GM12878 (cell line): ENCODE data around the gene TMEM89. TPM values are rescaled to one million over a fixed set of nuclear protein-coding genes. Genes with fewer than 3 reads are reported as not detected.

Experiments
- ATAC-seq: fragments of 200-7000 bp; cut with Tn5 transposase; 3 replicates; pipeline ENCODE4 v1.9.1; 2020; ENCODE audit warnings: mild to moderate bottlenecking, moderate library complexity
- BruUV-seq: library from RNA; stranded (reverse); fragments of 400-500 nt; replicated peaks from 2 replicates; lab custom pipeline; 2021; lab: Mats Ljungman, UMichigan
- CTCF ChIA-PET: fragments of 300-600 bp; sonication (Branson Sonifier 250); formaldehyde crosslinking; extraction: SDS; loops from one replicate; lab custom pipeline; 2021; ENCODE audit warnings: inconsistent platforms; lab: Yijun Ruan, JAX
- POLR2A ChIA-PET: fragments of 350-600 bp; formaldehyde crosslinking; extraction: SDS; loops from one replicate; lab custom pipeline; 2021; ENCODE audit warnings: inconsistent platforms; lab: Charles Lee
- RAD21 ChIA-PET: fragments of 300-600 bp; sonication (Branson Sonifier 250); formaldehyde crosslinking; loops from one replicate; lab custom pipeline; 2023; ENCODE audit warnings: antibody characterized with exemption; ENCODE audit not compliant: unreplicated experiment; lab: Charles Lee
- SMC1A ChIA-PET: fragments of 300-600 bp; sonication (Branson Sonifier 250); formaldehyde crosslinking; loops from one replicate; lab custom pipeline; 2023; ENCODE audit not compliant: unreplicated experiment, uncharacterized antibody; lab: Charles Lee
- DNase-seq: peaks from one replicate; pipeline ENCODE4 v3.0.0-alpha.2; 2011; ENCODE audit warnings: low read depth, low spot score
- FAIRE-seq: peaks from 3 replicates; lab custom pipeline; 2011; peaks lifted over from hg19 to GRCh38; lab: Jason Lieb, UNC
- H2AFZ ChIP-seq: 2 replicates; pipeline ENCODE4 v1.6.0; 2011; ENCODE audit warnings: low read depth, low read length, control low read depth; ENCODE audit not compliant: control insufficient read depth
- H3K27ac ChIP-seq: 2 replicates; pipeline ENCODE4 v1.5.1; 2011; ENCODE audit warnings: control low read depth; ENCODE audit not compliant: control insufficient read depth, insufficient read depth
- H3K27me3 ChIP-seq, 2 experiments: replicated peaks in 1 of 2; 2 replicates each; pipeline versions ENCODE4 v1.6.0 to v1.6.1; 2011; ENCODE audit warnings: low read length in 1 of 2; ENCODE audit not compliant: control insufficient read depth in 2 of 2, insufficient read depth in 2 of 2
- H3K36me3 ChIP-seq, 2 experiments: 2 replicates each; pipeline ENCODE4 v1.5.1; 2011; ENCODE audit warnings: low read length in 1 of 2; ENCODE audit not compliant: control insufficient read depth in 2 of 2, insufficient read depth in 2 of 2
- H3K4me1 ChIP-seq: 2 replicates; pipeline ENCODE4 v1.6.1; 2011; ENCODE audit warnings: mild to moderate bottlenecking, low read length, moderate library complexity, mixed read lengths; ENCODE audit not compliant: control insufficient read depth, insufficient read depth
- H3K4me2 ChIP-seq: 2 replicates; pipeline ENCODE4 v1.6.0; 2011; ENCODE audit warnings: control low read depth; ENCODE audit not compliant: control insufficient read depth, insufficient read depth
- H3K4me3 ChIP-seq: fragments of 200-600 bp; sonication (generic); 2 replicates; pipeline ENCODE4 v1.5.1; 2016
- H3K79me2 ChIP-seq: 2 replicates; pipeline ENCODE4 v1.6.0; 2011; ENCODE audit warnings: low read length; ENCODE audit not compliant: control insufficient read depth, insufficient read depth
- H3K9ac ChIP-seq: 2 replicates; pipeline ENCODE4 v1.8.0; 2011; ENCODE audit warnings: low read length, control low read depth, mixed read lengths; ENCODE audit not compliant: control insufficient read depth, insufficient read depth
- H3K9me3 ChIP-seq: replicated peaks from 3 replicates; pipeline ENCODE4 v1.5.1; 2011; ENCODE audit warnings: mild to moderate bottlenecking, low read length; ENCODE audit not compliant: control insufficient read depth, insufficient read depth
- H4K20me1 ChIP-seq: 2 replicates; pipeline ENCODE4 v1.6.0; 2011; ENCODE audit not compliant: control insufficient read depth, insufficient read depth
- IKZF1 ChIP-seq: fragments of 450-650 bp; conservative IDR thresholded peaks from 2 replicates; pipeline ENCODE4 v1.6.1; 2017; ENCODE audit warnings: antibody characterized with exemption, mild to moderate bottlenecking
- MYB ChIP-seq: fragments of 150-350 bp; IDR thresholded peaks from 2 replicates; pipeline ENCODE4 v1.6.1; 2014; ENCODE audit warnings: mild to moderate bottlenecking, low read depth, low read length, borderline replicate concordance
- NFIC ChIP-seq: IDR thresholded peaks from 2 replicates; pipeline ENCODE4 v1.6.1; 2012; ENCODE audit warnings: low read depth, mild to moderate bottlenecking, inconsistent platforms, low read length, moderate library complexity
- PBX3 ChIP-seq: IDR thresholded peaks from 2 replicates; pipeline ENCODE4 v1.6.1; 2011; ENCODE audit warnings: mild to moderate bottlenecking, low read depth, low read length, moderate library complexity; ENCODE audit not compliant: insufficient replicate concordance
- RELA ChIP-seq: fragments of 450-650 bp; IDR thresholded peaks from 2 replicates; pipeline ENCODE4 v1.8.0; 2014; ENCODE audit warnings: borderline replicate concordance; ENCODE audit not compliant: partially characterized antibody
- RUNX3 ChIP-seq: IDR thresholded peaks from 2 replicates; pipeline ENCODE4 v1.6.1; 2012; ENCODE audit warnings: low read length, inconsistent platforms
- SMC3 ChIP-seq: IDR thresholded peaks from 2 replicates; pipeline ENCODE4 v1.6.1; 2011; ENCODE audit warnings: low read length, improper control_type of control experiment, borderline replicate concordance
- SPI1 ChIP-seq: IDR thresholded peaks from 2 replicates; pipeline ENCODE4 v1.6.1; 2011; ENCODE audit warnings: low read depth, mild to moderate bottlenecking, low read length, moderate library complexity, borderline replicate concordance; ENCODE audit not compliant: insufficient read depth
- SREBF2 ChIP-seq: IDR thresholded peaks from 2 replicates; pipeline ENCODE4 v1.6.1; 2012; ENCODE audit warnings: mild to moderate bottlenecking, low read length
- ZBTB4 ChIP-seq: fragments of 450-650 bp; formaldehyde crosslinking; IDR thresholded peaks from 2 replicates; pipeline ENCODE4 v1.4.0; 2022; ENCODE audit warnings: mild to moderate bottlenecking, moderate library complexity
- WGBS: methylation state at CpG from one replicate; pipeline ENCODE4 v1.1.6; 2016; ENCODE audit warnings: low lambda C conversion rate; ENCODE audit not compliant: insufficient replicate concordance, insufficient coverage; ENCODE audit errors: missing lambda C conversion rate; 5-methylcytosine and 5-hydroxymethylcytosine counted together
- in situ Hi-C: fragments of 300-500 bp; cut with MboI; formaldehyde crosslinking; loops from 9 replicates; pipeline ENCODE4 v1.14.3; 2018; ENCODE audit warnings: mixed read lengths
- intact Hi-C: fragments of 100-400 bp; cut with micrococcal nuclease; formaldehyde crosslinking; loops from one replicate; pipeline ENCODE4 v1.14.2; 2022; ENCODE audit not compliant: unreplicated experiment
- polyA plus RNA-seq, 11 experiments: library from polyadenylated mRNA; depleted of rRNA in 4 of 11; unstranded in 6 of 11; stranded (reverse) in 5 of 11; fragments of >200 nt; fragmentation: Nextera tagmentation in 4 of 11; fragmentation: Illumina TruSeq in 1 of 11; extraction: Ambion mirVana in 4 of 11; extraction: Trizol in 1 of 11; gene quantifications; 1 replicate in 1 of 11; 2 replicates in 10 of 11; pipeline versions ENCODE4 v1.2.1 to v1.2.3, GENCODE V29; 2011 to 2016; ENCODE audit warnings: inconsistent platforms in 2 of 11, missing spikeins in 2 of 11, low read depth in 1 of 11
- total RNA-seq, 4 experiments: library from RNA; depleted of rRNA in 3 of 4; stranded (reverse); fragments of >200 nt in 3 of 4; fragmentation: Illumina TruSeq in 1 of 4; extraction: Trizol in 1 of 4; gene quantifications; 2 replicates each; pipeline versions ENCODE4 v1.2.1 to v1.2.3, GENCODE V29; 2013 to 2021
- TF ChIP-seq, protein P1 (sequence below): fragments of 450-650 bp; IDR thresholded peaks from 2 replicates; pipeline ENCODE4 v1.6.1; 2017; ENCODE audit warnings: mild to moderate bottlenecking, moderate library complexity
- TF ChIP-seq, protein P2 (sequence below): fragments of 450-650 bp; conservative IDR thresholded peaks from 2 replicates; pipeline ENCODE4 v1.6.1; 2017; ENCODE audit warnings: mild to moderate bottlenecking, moderate library complexity

Gene TMEM89
- total and polyA plus RNA-seq, 10 of the 15 experiments (the other 5 are each of a cell fraction or from before 2014, with no cell fraction given): not detected

GRCh38 chr3:48588230-48588629 lies 33.3 kb downstream of the TMEM89 start:
- ATAC-seq (no peak), DNase-seq (no peak), FAIRE-seq (no peak)
- no peak overlapping the region for H3K4me2 ChIP-seq
- TF ChIP-seq, protein P1, sequence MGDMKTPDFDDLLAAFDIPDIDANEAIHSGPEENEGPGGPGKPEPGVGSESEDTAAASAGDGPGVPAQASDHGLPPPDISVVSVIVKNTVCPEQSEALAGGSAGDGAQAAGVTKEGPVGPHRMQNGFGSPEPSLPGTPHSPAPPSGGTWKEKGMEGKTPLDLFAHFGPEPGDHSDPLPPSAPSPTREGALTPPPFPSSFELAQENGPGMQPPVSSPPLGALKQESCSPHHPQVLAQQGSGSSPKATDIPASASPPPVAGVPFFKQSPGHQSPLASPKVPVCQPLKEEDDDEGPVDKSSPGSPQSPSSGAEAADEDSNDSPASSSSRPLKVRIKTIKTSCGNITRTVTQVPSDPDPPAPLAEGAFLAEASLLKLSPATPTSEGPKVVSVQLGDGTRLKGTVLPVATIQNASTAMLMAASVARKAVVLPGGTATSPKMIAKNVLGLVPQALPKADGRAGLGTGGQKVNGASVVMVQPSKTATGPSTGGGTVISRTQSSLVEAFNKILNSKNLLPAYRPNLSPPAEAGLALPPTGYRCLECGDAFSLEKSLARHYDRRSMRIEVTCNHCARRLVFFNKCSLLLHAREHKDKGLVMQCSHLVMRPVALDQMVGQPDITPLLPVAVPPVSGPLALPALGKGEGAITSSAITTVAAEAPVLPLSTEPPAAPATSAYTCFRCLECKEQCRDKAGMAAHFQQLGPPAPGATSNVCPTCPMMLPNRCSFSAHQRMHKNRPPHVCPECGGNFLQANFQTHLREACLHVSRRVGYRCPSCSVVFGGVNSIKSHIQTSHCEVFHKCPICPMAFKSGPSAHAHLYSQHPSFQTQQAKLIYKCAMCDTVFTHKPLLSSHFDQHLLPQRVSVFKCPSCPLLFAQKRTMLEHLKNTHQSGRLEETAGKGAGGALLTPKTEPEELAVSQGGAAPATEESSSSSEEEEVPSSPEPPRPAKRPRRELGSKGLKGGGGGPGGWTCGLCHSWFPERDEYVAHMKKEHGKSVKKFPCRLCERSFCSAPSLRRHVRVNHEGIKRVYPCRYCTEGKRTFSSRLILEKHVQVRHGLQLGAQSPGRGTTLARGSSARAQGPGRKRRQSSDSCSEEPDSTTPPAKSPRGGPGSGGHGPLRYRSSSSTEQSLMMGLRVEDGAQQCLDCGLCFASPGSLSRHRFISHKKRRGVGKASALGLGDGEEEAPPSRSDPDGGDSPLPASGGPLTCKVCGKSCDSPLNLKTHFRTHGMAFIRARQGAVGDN: no peak
- TF ChIP-seq MYB (no peak), SPI1 (no peak), RUNX3 (no peak), SREBF2 (no peak), IKZF1 (no peak), PBX3 (no peak), SMC3 (no peak), NFIC (no peak), RELA (no peak), ZBTB4 (CRISPR knock-in tag) (no peak)
- TF ChIP-seq, protein P2, sequence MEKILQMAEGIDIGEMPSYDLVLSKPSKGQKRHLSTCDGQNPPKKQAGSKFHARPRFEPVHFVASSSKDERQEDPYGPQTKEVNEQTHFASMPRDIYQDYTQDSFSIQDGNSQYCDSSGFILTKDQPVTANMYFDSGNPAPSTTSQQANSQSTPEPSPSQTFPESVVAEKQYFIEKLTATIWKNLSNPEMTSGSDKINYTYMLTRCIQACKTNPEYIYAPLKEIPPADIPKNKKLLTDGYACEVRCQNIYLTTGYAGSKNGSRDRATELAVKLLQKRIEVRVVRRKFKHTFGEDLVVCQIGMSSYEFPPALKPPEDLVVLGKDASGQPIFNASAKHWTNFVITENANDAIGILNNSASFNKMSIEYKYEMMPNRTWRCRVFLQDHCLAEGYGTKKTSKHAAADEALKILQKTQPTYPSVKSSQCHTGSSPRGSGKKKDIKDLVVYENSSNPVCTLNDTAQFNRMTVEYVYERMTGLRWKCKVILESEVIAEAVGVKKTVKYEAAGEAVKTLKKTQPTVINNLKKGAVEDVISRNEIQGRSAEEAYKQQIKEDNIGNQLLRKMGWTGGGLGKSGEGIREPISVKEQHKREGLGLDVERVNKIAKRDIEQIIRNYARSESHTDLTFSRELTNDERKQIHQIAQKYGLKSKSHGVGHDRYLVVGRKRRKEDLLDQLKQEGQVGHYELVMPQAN: no peak
- no peaks in the 10 kb centered on the region for H4K20me1 ChIP-seq
- no peak overlapping the region for H3K9ac ChIP-seq
- SMC1A ChIA-PET: no interaction called here
- RAD21 ChIA-PET: no interaction called here
- no peaks in the 10 kb centered on the region for H3K27me3 ChIP-seq
- H3K4me3 ChIP-seq: no peak overlapping the region
- CTCF ChIA-PET: no interaction called here
- H3K9me3 ChIP-seq: no peaks in the 10 kb centered on the region
- no TSS peak for BruUV-seq
- POLR2A ChIA-PET: no interaction called here
- no peaks in the 10 kb centered on the region for H3K4me1 ChIP-seq
- no peak overlapping the region for H2AFZ ChIP-seq
- intact Hi-C loops: no loop called here
- no peaks in the 10 kb centered on the region for H3K36me3 ChIP-seq
- H3K27ac ChIP-seq: no peak overlapping the region
- in situ Hi-C loops: no loop called here
- no peaks in the 10 kb centered on the region for H3K79me2 ChIP-seq
- WGBS: 58% methylated on average over 15 of the region's 15 CpGs
